GM19395 (cell line): ENCODE results near the gene FST.
A peak's percentile ranks its signal among the peaks of the same experiment; 100 is the strongest.

ENCODE experiments used
- ATAC-seq: cut with Tn5 transposase; IDR thresholded peaks from one replicate; pipeline ENCODE4 v1.9.1; 2021; ENCODE audit warnings: mild to moderate bottlenecking, moderate library complexity; ENCODE audit not compliant: unreplicated experiment

FST gene, protein sequence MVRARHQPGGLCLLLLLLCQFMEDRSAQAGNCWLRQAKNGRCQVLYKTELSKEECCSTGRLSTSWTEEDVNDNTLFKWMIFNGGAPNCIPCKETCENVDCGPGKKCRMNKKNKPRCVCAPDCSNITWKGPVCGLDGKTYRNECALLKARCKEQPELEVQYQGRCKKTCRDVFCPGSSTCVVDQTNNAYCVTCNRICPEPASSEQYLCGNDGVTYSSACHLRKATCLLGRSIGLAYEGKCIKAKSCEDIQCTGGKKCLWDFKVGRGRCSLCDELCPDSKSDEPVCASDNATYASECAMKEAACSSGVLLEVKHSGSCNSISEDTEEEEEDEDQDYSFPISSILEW

DNA sequence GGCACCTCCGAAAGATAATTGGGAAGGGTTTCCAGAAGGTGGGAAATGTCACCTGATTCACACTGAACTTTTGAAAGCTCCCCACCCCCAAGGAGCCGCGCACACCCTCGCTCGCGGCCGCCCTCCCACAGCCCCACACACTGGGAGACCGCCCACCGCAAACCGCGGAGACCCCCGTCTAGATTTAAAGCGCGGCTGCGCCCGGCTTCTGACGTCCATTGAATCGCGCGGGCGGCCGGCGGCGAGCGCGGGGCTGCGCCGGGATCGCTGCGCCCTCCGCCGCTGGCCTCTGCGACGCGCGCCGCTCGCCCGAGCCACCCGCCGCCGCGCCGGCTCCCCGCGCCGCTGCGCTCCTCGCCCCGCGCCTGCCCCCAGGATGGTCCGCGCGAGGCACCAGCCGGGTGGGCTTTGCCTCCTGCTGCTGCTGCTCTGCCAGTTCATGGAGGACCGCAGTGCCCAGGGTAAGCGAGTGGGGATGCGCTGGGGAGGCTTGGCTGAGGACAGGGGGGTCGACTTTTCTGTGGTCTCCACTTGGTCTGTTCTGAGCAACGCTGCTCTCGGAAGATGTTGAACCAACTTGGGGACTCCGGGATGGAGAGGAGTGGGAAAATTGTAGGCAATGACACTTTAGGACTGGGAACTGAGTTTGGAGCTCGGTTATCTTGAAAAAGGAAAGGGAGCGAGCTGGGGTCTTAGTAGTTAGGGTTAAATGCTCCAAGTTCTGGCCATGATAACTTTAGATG lies at the start of gene FST:
TSS of gene FST (plus strand) at position 214 of the 743 bp plus-strand sequence. CDS start at position 377, 163 bp downstream.
- no peak for ATAC-seq

DNA sequence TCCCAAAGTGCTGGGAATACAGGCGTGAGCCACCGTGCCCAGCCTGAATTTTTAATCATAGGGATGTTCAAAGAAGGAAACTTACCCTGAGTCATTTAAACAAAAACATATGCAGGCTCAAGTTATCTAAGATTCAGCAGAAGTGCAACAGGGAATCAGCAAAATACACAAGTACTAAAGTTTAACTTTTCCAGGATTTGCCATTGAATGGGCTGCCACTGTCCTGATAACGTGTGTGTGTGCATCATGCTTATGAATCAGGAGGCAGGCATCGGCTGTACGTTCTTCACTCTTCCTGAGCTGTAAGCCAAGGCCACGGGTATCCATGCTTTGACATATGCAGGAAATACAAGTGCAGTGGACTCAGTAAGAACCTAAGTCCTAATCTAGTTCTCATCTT lies 48.8 kb upstream of the FST start:
- no peak for ATAC-seq

DNA sequence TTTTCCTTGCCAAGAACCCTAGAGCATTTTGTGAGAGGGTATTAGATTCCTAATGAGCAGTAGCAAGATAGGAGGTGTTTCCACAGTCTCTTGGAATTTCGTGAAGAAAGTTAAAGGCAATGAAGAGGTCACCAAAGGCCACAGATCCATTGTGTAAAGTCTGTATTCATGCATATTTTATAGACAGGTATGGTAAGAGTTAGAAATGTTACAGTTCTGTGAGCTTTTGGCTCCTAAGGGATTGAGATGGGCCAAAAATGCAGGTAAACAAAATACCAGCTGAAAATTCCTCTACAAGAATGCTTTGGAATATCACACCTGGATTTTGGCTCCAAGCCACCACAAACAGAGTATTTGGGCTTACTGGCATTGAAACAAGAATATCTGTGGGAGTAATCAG lies 47.4 kb upstream of the FST start:
- ATAC-seq = no peak

DNA sequence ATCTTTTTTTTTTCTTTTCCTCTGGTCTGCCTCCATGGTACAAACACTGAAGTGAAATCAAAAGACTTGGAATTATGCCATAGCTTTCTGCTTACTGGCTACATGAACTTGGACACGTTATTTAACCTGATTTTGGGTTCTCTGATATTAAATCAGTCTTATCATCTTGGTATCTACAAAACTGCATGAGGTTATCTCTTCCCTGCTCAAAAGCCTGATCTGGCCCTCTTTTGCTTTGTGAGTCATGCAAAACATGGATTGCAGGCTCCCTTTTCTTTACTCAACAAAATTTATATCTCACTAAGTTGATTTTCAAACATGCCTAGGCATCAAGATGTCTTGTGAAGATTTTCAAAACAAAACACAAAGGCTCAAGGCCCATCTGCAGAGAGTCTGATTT lies 45.9 kb upstream of the FST start:
- no peak for ATAC-seq

DNA sequence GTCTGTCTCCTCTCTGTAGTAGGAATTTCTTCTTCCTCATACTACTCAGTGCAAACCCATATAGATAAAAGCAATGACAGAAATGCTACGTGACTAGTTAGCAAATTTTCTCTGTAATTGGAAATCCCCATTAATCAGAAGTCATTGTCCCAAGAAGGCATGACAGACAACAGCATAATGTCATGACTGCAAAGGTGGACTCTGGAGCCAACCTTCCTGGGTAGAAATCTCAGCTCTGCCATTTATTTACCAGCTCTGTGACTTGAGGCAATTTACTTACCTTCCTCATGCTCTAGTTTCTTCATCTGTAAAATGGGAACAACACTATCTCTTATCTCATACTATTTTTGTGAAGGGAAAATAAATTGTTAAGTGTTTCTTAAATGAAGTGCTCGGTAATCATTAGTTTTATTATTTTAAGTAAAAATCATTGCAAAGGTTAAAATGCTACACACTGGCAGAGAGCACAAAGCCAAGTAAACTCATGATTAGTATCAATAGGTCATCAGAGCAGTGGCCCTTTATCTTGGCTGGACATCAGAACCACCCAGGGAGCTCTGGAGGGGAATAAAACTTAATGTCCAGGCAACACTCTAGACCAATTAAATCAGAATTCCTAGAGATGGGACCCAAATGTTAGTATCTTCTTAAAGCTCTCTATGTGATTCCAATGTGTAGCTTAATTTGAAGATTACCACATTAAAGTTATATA lies 43.8 kb upstream of the FST start:
- ATAC-seq = no peak

GRCh38 chr5:53438079-53438478 lies 42.4 kb upstream of the FST start:
- ATAC-seq = no peak

DNA sequence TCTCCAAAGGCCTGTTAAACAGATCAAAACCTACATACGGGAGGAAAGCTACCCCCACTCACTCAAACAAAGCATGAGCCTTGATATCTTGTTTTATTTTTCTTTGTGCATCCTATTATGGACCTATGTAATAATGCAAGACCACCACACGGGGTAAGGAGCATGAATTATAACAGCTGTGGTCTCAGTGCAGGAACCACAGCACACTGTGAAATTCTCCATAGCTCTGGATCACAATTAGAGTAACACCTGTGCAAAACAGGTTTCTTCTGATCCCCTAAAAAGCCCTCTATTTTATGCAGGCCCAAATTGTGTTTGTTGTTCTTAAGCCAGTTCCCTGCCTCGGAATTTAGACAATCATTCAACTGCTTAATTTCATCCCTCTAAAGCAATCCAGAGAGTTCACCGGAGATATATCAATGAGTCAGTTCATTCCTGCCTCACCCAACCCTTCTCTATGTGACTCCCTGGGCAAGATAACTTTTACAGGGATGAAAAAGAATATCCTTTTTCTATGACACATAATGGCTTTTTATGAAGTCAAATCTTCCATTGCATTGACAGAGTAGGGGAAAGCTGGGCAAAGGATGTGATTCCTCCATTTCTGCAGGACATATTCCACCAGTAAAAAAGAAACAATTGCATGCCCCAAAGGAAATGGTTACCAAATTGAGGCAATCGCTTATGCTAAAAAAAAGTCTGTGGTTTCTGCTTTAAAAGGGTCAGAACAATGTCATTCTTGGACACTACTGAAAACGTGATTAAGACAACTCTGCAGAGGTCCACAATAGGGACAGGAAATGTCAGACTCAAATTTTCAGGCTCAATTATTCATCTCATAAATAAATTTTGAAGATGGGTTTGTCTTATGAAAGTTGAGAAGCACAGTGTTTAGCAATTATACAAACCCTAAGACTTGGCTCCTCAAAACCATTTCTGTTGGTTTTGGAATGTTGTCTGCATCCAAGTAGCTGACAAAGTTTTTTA lies 41.6 kb upstream of the FST start:
- no peak for ATAC-seq

- no peak for ATAC-seq
Measured at GRCh38 chr5:53442961-53443360, 37.5 kb upstream of the FST start.

DNA sequence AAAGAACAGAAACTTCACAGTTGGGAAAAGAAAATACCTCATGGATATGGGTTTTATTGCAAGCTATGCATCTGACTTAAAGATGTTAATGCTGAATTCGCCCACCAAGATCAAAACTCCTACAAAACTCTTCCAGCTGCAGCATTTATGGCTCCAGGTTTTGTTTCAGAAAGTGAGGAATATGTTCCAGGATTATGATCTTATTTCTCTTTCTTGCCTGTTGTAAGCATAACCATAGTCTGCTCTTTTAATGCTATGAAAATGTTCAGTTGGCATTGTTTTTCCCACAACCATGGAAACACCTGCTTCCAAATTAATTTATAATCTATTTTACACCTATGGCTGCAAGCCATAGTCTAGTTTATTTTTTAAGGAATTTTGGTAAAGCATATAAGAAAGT lies 34.9 kb upstream of the FST start:
- ATAC-seq = no peak

DNA sequence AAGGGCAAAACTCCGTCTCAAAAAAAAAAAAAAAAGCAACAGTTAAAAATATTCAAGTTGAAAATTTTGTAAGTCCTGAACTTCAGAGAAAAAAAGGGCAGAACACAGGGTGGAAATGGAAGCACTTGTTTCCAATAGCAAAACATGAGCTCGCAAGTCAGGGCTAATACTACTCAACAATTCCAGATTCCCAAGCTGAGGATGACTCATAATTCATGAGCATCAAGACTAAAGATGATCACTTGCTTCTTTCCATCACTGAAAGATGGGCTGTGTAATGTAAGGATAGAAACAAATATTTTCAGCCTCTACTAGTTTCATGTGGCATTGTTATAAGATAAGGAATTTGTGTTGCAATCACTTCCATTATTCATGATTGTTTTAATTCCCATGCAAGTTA lies 33.5 kb upstream of the FST start:
- no peak for ATAC-seq

DNA sequence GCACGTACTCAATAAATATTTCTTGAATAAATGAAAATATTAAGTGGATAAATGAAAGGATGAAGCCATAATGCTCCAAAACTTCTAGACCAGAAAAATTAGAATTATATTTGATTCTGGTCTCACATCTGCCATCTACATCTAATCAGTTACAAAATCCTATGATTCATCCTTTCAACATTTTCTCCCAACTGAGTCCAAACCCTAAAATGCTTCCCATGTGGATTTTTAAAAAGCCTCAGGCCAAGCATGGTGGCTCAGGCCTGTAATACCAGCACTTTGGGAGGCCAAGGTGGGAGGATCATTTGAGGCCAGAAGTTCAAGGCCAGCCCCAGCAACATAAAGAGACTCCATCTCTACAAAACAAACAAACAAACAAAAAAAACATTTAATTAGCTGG lies 31.6 kb upstream of the FST start:
- no peak for ATAC-seq

GRCh38 chr5:53453898-53454718 lies 26.3 kb upstream of the FST start:
- ATAC-seq = no peak

DNA sequence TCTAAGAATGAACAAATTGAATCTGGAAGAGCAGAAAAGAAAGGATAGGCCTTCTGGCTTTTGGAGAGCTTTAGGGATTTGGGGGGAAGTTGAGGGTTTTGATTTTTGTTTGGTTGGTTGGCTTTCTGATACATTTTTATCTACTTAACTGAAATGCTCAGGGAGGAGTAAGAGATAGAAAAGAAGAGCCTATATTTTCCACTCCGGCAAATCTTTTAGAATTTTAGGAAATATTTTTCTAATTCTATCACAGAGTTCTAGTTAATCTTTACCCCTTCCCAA lies 25.8 kb upstream of the FST start:
- no peak for ATAC-seq

- no peak for ATAC-seq
Measured at GRCh38 chr5:53456366-53456765, 24.1 kb upstream of the FST start.

DNA sequence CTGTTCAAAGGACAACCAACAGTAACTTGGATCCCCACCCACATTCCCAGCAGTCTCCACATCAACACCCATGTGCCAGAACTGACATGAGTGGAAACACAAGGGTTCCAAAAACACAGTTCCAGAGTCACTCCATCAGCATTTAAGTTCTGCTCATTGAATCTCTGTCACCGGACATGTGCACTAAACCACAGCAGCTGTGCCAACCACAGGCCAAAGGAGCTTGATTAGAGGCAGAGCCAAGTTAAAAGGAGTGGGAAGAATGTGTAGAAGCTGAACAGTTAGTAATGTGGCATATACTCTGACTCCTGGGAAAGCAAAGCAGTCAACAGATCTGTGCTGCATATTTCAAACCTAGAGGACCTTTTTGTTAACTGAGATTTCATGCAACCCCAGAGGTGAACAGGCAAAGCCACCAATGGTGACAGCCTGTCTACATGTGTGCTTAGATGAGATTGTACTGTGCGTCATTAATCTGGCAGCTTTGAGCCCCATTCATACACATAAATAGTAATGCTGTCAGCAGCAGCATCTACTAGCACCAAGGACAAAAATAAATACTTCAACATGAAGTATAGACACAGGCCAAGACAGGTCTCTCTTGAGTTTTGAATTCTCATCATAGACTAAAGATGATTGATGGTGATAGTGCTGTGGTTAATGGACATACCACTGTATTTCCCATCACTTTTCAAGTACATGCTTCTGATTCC lies 16.4 kb upstream of the FST start:
- ATAC-seq = no peak

- ATAC-seq = no peak
Measured at GRCh38 chr5:53464722-53465121, 15.7 kb upstream of the FST start.

GRCh38 chr5:53469946-53470687 lies 10.3 kb upstream of the FST start:
- ATAC-seq = peak; percentile 69

- ATAC-seq = no peak
Measured at GRCh38 chr5:53472279-53472678, 8.2 kb upstream of the FST start.
